KMS-11 (cell line): ENCODE measurements around the gene PRPF6.

Experiments used
- H2AFZ ChIP-seq: fragments of 200-600 bp; sonication (generic); 2 replicates; pipeline ENCODE4 v1.6.1; 2016; ENCODE audit warnings: antibody characterized with exemption, mixed run types, low read depth
- H3K27ac ChIP-seq: fragments of 200-600 bp; sonication (generic); 2 replicates; pipeline ENCODE4 v1.6.1; 2016; ENCODE audit warnings: mild to moderate bottlenecking, mixed run types
- H3K27me3 ChIP-seq: fragments of 200-600 bp; sonication (generic); 2 replicates; pipeline ENCODE4 v1.6.1; 2017; ENCODE audit warnings: mild to moderate bottlenecking, low read depth, mixed run types, moderate library complexity; ENCODE audit not compliant: insufficient read depth
- H3K36me3 ChIP-seq: fragments of 200-600 bp; sonication (generic); 2 replicates; pipeline ENCODE4 v1.6.1; 2017; ENCODE audit warnings: mild to moderate bottlenecking, mixed run types; ENCODE audit not compliant: insufficient read depth
- H3K4me1 ChIP-seq: fragments of 200-600 bp; sonication (generic); 2 replicates; pipeline ENCODE4 v1.6.1; 2016; ENCODE audit warnings: mild to moderate bottlenecking, low read depth, mixed run types; ENCODE audit not compliant: poor library complexity, severe bottlenecking
- H3K4me2 ChIP-seq: fragments of 200-600 bp; sonication (generic); 2 replicates; pipeline ENCODE4 v1.7.0; 2016; ENCODE audit warnings: mild to moderate bottlenecking, mixed run types
- H3K4me3 ChIP-seq: fragments of 200-600 bp; sonication (generic); IDR thresholded peaks from 2 replicates; pipeline ENCODE4 v1.6.1; 2017; ENCODE audit warnings: low read depth, low read length, mixed read lengths; ENCODE audit not compliant: insufficient read depth
- H3K79me2 ChIP-seq: fragments of 200-600 bp; sonication (generic); 2 replicates; pipeline ENCODE4 v1.6.1; 2016; ENCODE audit warnings: low read depth, mixed run types; ENCODE audit not compliant: insufficient read depth
- H3K9ac ChIP-seq: fragments of 200-600 bp; sonication (generic); 2 replicates; pipeline ENCODE4 v1.6.1; 2016; ENCODE audit warnings: mild to moderate bottlenecking, mixed run types
- H4K20me1 ChIP-seq: fragments of 200-600 bp; sonication (generic); 2 replicates; pipeline ENCODE4 v1.6.1; 2016; ENCODE audit warnings: mild to moderate bottlenecking, mixed run types; ENCODE audit not compliant: insufficient read depth
- CTCF ChIP-seq: fragments of 200-600 bp; sonication (generic); conservative IDR thresholded peaks from 2 replicates; pipeline ENCODE4 v1.6.1; 2017; ENCODE audit warnings: low read depth, mild to moderate bottlenecking, antibody characterized with exemption, low read length, moderate library complexity, mixed read lengths

The PRPF6 gene

GRCh38 chr20:63957004-63957689 lies 23.8 kb upstream of the PRPF6 start:
- Histone ChIP-seq H3K4me3 (no peak overlapping the region), H3K27ac (peak overlapping the region; percentile 80), H3K79me2 (peaks cover 40% of the 10 kb centered on the region), H3K27me3 (no peaks in the 10 kb centered on the region), H4K20me1 (peaks cover 9% of the 10 kb centered on the region; the same call in 1 of the 2 replicates), H2AFZ (peak overlapping the region; percentile 63), H3K4me2 (peak overlapping the region; percentile 100), H3K9ac (peak overlapping the region; percentile 69), H3K36me3 (no peaks in the 10 kb centered on the region; the same call in 1 of the 2 replicates), H3K4me1 (peaks cover 37% of the 10 kb centered on the region)
- peak; percentile 29; the same call in 1 of the 2 replicates for TF ChIP-seq CTCF

GRCh38 chr20:63957690-63958441 lies 23.1 kb upstream of the PRPF6 start:
- H3K4me3 ChIP-seq = no peak overlapping the region
- no peak for TF ChIP-seq CTCF
- H3K79me2 ChIP-seq = peaks cover 33% of the 10 kb centered on the region
- H3K9ac ChIP-seq = peak overlapping the region; percentile 69; the same call in 1 of the 2 replicates
- no peaks in the 10 kb centered on the region for H3K27me3 ChIP-seq
- no peaks in the 10 kb centered on the region; the same call in 1 of the 2 replicates for H3K36me3 ChIP-seq
- 0 out of 2 replicates have a peak, but pooled peaks cover 5% of the 10 kb centered on the region for H4K20me1 ChIP-seq
- peak overlapping the region; percentile 63; the same call in 1 of the 2 replicates for H2AFZ ChIP-seq
- H3K4me1 ChIP-seq = peaks cover 34% of the 10 kb centered on the region
- peak overlapping the region; percentile 80 for H3K27ac ChIP-seq
- peak overlapping the region; percentile 100 for H3K4me2 ChIP-seq

GRCh38 chr20:63958471-63958870 lies 22.5 kb upstream of the PRPF6 start:
- peaks cover 27% of the 10 kb centered on the region for H3K79me2 ChIP-seq
- H4K20me1 ChIP-seq = 0 out of 2 replicates have a peak, but pooled peaks cover 5% of the 10 kb centered on the region
- no peak overlapping the region for H3K9ac ChIP-seq
- TF ChIP-seq CTCF = no peak
- no peak overlapping the region for H3K4me3 ChIP-seq
- no peaks in the 10 kb centered on the region; the same call in 1 of the 2 replicates for H3K36me3 ChIP-seq
- no peaks in the 10 kb centered on the region for H3K27me3 ChIP-seq
- no peak overlapping the region for H2AFZ ChIP-seq
- H3K4me2 ChIP-seq = peak overlapping the region; percentile 100; the same call in 1 of the 2 replicates
- peaks cover 29% of the 10 kb centered on the region for H3K4me1 ChIP-seq
- H3K27ac ChIP-seq = peak overlapping the region; percentile 80; the same call in 1 of the 2 replicates

- H3K79me2 ChIP-seq = peaks cover 20% of the 10 kb centered on the region
- H3K36me3 ChIP-seq = no peaks in the 10 kb centered on the region; the same call in 1 of the 2 replicates
- peaks cover 29% of the 10 kb centered on the region for H3K4me1 ChIP-seq
- no peak overlapping the region for H3K4me3 ChIP-seq
- H2AFZ ChIP-seq = no peak overlapping the region
- no peak overlapping the region for H3K27ac ChIP-seq
- TF ChIP-seq CTCF = no peak
- H3K9ac ChIP-seq = no peak overlapping the region
- no peaks in the 10 kb centered on the region for H3K27me3 ChIP-seq
- H4K20me1 ChIP-seq = 0 out of 2 replicates have a peak, but pooled peaks cover 2% of the 10 kb centered on the region
- no peak overlapping the region; the same call in 1 of the 2 replicates for H3K4me2 ChIP-seq
Measured at GRCh38 chr20:63958964-63959698, 21.8 kb upstream of the PRPF6 start.
